ENCODE data around the gene SPAG17.

Gene SPAG17

DNA sequence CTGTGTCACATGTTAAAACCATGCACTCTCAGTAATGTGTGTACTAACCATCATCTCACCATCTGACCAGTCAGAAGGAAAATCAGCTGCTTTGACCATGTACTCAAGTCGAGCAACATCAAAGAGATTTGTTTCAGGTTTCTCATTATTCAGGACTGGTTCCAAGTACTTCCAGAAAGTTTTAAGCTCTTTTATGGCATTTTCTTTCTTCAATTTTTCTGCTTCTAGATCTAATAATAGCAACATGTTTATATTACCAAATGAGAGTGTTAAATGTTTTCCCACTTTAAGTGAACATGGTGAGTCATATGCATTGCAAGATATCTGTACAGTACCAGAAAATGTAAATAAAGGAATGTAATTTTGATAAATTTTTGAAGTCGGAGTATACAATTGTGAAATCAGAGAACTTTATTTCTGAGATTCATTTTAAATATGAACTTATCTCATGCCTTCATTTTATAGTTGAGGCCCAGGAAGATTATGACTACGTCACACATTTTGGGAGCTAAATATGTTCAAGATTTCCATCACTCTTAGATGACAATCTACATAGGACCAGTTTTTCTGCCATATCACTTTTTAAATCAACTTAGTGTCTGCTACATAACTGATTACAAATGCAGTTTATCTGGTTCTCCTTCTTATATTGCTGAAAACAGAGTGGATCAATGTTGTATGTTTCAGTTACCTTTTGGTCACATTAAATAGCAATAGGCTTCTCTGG, 87.2 kb downstream of the SPAG17 start:
- H3K27ac ChIP-seq = no peak overlapping the region
- no peak overlapping the region for H3K4me3 ChIP-seq
- H3K9me3 ChIP-seq = no peaks in the 10 kb centered on the region
- DNase-seq = no peak
- intact Hi-C loops (cut with DNase I; ENCODE audit: low total_unique reads) = no loop called here
- H3K36me3 ChIP-seq = no peaks in the 10 kb centered on the region
- H3K27me3 ChIP-seq = no peaks in the 10 kb centered on the region
- H3K4me1 ChIP-seq = no peaks in the 10 kb centered on the region
- TF ChIP-seq, protein P1, sequence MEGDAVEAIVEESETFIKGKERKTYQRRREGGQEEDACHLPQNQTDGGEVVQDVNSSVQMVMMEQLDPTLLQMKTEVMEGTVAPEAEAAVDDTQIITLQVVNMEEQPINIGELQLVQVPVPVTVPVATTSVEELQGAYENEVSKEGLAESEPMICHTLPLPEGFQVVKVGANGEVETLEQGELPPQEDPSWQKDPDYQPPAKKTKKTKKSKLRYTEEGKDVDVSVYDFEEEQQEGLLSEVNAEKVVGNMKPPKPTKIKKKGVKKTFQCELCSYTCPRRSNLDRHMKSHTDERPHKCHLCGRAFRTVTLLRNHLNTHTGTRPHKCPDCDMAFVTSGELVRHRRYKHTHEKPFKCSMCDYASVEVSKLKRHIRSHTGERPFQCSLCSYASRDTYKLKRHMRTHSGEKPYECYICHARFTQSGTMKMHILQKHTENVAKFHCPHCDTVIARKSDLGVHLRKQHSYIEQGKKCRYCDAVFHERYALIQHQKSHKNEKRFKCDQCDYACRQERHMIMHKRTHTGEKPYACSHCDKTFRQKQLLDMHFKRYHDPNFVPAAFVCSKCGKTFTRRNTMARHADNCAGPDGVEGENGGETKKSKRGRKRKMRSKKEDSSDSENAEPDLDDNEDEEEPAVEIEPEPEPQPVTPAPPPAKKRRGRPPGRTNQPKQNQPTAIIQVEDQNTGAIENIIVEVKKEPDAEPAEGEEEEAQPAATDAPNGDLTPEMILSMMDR (IDR thresholded peaks at IDR 0.05) = no peak

DNA sequence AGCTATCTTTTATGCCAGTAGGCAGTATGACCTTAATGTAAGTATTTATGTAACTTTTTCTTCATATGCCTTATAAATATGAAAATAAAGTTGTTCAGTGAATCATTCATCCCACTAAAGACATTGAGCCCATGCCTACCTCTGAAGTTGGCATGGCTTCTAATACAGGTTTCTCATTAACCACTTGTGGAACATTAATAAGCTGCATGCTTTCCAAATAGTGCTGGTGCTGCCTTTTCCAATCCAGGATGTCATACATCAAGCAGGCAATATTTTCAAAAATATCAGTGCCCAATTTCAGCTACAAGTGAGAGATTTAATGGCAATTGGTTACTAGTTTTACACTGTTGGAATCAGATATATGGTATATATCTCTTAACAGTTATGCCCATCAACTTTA, 92.0 kb downstream of the SPAG17 start:
- no peaks in the 10 kb centered on the region for H3K27me3 ChIP-seq
- no peaks in the 10 kb centered on the region for H3K4me1 ChIP-seq
- H3K4me3 ChIP-seq = no peak overlapping the region
- no peaks in the 10 kb centered on the region for H3K36me3 ChIP-seq
- intact Hi-C loops (cut with DNase I; ENCODE audit: low total_unique reads) = no loop called here
- H3K9me3 ChIP-seq = no peaks in the 10 kb centered on the region
- H3K27ac ChIP-seq = no peak overlapping the region
- TF ChIP-seq, protein P1 (IDR thresholded peaks at IDR 0.05) = no peak
- no peak for DNase-seq

DNA sequence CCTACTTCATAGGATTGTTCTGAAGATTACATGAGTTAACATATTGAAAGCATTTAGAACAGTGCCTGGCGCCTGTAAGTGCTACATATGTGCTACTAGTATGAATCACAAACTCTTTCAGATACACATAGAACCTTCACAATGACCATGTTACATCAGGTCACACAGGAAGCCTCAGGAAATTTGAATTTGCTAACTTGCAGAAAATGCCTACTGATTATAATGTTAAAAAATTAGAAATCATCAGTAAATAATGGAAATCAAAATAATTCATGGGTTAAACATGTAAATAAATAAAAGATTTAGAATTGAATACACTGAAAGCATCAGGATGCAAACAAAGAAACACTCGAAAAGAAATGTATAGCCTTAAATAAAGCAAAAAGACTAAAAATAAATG, 94.9 kb downstream of the SPAG17 start:
- no peaks in the 10 kb centered on the region for H3K9me3 ChIP-seq
- H3K4me1 ChIP-seq = no peaks in the 10 kb centered on the region
- H3K27ac ChIP-seq = no peak overlapping the region
- DNase-seq = no peak
- H3K27me3 ChIP-seq = no peaks in the 10 kb centered on the region
- TF ChIP-seq, protein P1 (IDR thresholded peaks at IDR 0.05) = no peak
- H3K36me3 ChIP-seq = no peaks in the 10 kb centered on the region
- intact Hi-C loops (cut with DNase I; ENCODE audit: low total_unique reads) = no loop called here
- no peak overlapping the region for H3K4me3 ChIP-seq

DNA sequence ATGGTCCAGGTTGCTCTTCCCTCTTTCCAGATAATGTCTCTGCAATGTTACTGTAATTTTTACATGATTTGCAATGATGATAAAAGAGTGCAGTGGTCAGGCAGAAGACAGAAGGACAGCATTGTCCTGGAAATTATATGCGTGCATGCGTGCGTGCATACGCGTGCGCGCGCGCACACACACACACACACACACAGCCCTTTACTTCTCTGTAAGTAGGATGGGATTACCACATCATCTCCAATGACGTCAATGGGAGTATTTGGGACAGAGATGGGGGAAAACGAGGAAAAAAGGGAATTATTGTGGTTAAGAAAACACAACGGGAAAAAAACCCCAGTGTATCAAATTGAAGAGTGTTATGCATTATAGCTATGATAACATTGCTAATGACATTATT, 99.7 kb downstream of the SPAG17 start:
- Histone ChIP-seq H3K27me3 (no peaks in the 10 kb centered on the region), H3K27ac (no peak overlapping the region), H3K4me1 (no peaks in the 10 kb centered on the region), H3K9me3 (no peaks in the 10 kb centered on the region), H3K4me3 (no peak overlapping the region), H3K36me3 (no peaks in the 10 kb centered on the region)
- TF ChIP-seq, protein P1 (IDR thresholded peaks at IDR 0.05) = no peak
- no peak for DNase-seq
- intact Hi-C loops (cut with DNase I; ENCODE audit: low total_unique reads) = no loop called here

DNA sequence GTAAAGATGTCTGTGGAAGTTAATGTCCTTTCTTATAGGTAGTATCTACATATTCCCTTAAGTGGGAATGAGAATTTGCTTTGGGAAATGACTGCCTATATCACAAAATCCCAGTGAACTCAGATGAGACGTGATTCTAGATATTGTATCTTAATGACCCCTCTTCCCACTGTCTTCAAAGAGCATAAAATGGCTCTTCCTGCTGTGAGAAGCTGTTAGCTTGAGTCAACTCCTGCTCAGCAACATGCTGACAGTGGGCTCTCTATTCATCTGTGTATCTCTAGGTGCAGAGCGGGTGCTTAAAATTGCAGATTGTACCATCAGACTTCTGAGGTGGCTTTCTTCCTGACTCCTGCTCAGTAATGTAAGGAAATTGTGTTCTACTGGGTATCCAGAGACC, 100.6 kb downstream of the SPAG17 start:
- no peak for DNase-seq
- Histone ChIP-seq H3K4me3 (no peak overlapping the region), H3K27ac (no peak overlapping the region), H3K36me3 (no peaks in the 10 kb centered on the region), H3K27me3 (no peaks in the 10 kb centered on the region), H3K4me1 (no peaks in the 10 kb centered on the region), H3K9me3 (no peaks in the 10 kb centered on the region)
- TF ChIP-seq, protein P1 (IDR thresholded peaks at IDR 0.05) = no peak
- intact Hi-C loops (cut with DNase I; ENCODE audit: low total_unique reads) = no loop called here

DNA sequence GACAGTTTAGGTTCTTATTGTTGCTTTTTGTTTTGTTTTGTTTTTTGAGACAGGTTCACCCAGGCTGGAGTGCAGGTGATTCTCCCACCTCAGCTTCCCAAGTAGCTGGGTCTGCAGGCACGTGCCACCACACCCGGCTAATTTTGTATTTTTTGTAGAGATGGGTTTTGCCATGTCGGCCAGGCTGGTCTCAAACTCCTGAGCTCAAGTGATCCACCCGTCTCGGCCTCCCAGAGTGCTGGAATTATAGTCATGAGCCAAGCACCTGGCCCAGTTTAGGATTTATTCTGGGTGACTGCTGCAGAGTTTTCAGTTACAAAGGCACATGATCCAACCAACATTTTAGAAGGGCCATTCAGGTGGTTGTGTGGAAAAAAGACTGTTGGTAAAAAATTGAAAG, 102.0 kb downstream of the SPAG17 start:
- no peak overlapping the region for H3K27ac ChIP-seq
- H3K9me3 ChIP-seq = no peaks in the 10 kb centered on the region
- no peak overlapping the region for H3K4me3 ChIP-seq
- H3K4me1 ChIP-seq = no peaks in the 10 kb centered on the region
- no peaks in the 10 kb centered on the region for H3K27me3 ChIP-seq
- intact Hi-C loops (cut with DNase I; ENCODE audit: low total_unique reads) = no loop called here
- TF ChIP-seq, protein P1 (IDR thresholded peaks at IDR 0.05) = no peak
- no peak for DNase-seq
- no peaks in the 10 kb centered on the region for H3K36me3 ChIP-seq
